ENCODE measurements around the gene RARA.

RARA gene

DNA sequence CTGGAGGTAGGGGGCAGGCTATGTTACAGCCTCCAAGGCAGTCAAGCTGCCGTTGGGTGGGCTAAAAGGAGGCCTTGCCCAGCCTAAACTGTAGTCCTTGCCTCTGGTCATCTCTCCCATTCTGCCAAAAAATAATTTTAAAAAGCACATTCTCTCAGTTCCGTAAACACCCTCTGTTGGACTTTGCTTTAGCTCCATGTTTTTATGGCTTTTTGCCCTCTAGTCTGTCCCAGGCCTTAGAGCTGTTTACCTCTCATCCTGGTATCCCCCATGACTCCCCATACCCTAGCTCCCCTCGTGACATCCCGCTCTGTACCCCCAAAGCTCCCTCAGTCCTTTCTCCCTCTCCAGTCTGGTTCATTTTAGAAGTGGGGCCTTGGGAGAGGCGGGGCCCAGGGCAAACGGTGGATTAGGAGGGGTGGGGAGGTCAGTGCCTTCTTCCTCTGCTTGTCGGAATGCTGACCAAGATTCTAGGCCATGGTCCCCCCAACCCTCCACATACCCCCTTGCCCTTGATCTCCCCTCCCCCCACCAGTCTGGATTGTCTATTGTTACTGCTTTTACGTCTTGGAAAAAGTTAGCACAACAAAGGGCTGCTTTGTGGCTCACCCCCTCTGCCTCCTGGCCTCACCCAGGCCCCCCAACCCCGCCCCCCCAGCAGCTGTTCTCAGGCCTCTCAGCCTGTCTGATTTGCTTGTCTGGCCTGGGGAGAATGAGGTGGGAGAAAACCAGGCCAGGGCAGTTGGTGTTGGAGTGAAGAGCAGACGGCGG, 37.2 kb downstream of the RARA start:
- no peak for DNase-seq (ENCODE audit: low spot score)

DNA sequence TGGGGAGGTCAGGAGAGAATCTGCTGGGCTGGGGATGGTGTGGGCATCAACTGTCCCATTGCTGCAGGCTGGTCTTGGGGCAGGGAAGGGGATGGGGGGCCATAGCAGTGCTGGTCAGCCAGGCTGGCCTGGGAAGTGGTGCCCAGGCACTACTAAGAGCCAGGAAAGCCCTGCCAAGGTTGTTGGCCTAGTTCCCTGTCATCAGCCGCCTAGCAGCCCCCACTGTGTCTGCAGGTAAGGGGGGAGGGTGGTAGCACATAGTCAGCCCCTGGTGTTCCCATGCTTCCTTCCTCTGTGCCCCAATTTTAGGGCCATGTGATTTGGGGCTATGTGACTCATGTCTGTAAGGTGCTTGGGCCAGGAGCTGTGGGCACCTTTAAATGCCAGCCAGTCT, 37.8 kb downstream of the RARA start:
- no peak for DNase-seq (ENCODE audit: low spot score)

DNA sequence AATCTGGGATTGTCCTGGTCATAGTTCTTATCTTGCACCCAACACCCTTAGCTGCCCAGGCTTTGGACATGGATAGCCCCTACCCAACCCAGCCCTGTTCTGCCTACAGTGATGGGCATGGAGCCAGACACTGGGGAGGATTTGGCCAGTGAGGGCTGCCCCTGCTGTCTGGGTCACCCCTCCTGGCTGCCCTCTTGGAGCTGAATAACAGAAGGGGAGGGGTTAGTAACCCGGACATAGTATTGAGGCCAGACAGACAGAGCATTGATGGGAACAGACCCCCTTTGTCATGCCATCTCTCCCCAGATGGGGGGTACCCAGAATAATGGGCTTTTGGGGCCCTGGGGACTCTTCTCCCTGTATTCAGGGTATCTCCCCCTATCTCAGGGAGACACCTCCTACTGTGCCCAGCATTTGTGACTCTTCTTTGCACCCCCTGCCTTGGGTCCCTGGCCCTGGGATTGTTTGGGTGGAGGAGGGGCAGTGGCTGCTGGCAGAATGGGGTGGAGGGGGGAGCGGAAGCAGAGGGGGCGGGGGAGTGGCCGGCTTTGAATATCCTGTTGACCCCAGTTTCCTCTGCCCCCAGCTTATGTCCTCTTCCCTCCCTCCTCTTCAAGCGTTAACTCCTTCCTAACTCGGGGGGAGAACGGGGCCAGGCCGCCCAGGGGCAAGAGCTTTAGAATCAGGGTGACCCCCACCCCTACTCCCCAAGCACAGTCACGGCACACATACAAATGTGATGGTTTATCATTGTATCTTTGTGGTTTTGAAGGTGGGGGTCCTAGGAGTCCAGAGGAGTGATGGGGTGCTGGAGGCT, 38.5 kb downstream of the RARA start:
- DNase-seq (ENCODE audit: low spot score), result no peak

DNA sequence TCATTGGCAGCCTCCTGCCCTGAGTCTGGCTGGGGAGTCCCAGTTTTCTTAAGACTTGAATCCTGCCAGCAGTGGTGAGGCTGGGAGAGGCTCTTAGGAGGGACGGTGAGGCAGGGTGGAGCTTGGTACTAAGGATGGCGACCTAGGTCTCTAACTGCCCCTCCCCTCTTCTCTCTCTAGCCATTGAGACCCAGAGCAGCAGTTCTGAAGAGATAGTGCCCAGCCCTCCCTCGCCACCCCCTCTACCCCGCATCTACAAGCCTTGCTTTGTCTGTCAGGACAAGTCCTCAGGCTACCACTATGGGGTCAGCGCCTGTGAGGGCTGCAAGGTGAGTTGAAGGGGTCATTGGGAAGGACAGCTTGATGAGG, 39.1 kb downstream of the RARA start:
- no peak for DNase-seq (ENCODE audit: low spot score)

DNA sequence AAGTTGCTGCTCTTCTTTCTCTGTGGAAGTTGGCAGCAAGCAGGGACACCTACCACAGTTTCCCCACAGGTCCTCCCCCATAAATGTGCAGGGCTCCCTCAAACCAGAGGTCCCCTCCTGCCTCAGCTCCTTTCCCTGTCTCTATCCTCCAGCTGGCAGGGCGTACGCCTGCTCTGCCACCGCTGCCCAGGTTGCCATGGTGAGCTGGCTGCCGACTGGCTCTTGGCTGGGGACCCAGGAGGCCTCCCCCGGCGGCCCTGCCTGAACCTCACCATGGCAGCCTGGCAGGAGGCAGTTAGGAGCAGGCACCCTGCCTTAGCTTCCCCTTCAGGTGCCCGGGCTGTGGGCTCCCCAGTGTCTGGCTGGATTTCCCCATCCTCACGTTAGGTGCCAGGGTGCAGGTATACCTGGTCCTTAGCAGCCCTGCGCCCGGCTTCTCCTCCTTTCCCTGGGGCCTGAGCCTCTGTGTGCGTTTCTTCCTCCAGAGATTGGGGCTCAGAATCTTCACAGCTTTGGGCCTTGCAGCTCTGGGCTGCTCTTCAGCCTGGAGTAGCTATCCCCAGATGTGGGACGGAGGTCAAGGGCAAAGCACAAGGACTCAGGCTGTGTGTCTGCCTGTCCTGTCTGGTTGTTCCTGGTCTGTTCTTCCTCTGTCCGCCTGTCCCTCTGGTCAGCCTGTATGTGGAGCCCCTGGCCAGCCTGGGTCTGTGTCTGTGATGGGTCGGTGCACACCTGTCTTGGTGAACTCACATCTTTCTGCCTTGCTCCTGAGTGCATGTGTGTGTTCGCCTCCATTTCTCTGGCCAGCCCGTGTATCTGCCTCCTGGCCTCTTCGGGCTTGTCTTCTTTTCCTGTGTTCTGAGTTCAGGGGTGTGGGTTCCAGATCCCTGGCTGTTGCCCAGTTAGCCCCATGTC, 39.8 kb downstream of the RARA start:
- DNase-seq (ENCODE audit: low spot score), result no peak

DNA sequence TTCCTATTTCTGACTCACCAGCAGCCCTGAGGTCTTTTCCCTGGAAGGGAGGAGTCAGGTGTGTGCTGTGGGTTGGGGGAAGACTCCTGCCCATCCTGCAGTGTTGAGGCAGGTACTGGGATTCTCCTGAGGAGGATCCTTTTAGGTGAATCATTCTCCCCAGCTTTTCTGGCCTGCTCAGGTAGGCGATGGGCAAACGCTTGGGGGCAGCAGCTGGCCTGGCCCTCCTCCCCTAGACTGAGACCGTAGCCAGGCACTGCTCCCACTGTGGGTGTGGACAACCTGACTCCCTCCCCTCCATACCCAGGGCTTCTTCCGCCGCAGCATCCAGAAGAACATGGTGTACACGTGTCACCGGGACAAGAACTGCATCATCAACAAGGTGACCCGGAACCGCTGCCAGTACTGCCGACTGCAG, 40.5 kb downstream of the RARA start:
- no peak for DNase-seq (ENCODE audit: low spot score)

DNA sequence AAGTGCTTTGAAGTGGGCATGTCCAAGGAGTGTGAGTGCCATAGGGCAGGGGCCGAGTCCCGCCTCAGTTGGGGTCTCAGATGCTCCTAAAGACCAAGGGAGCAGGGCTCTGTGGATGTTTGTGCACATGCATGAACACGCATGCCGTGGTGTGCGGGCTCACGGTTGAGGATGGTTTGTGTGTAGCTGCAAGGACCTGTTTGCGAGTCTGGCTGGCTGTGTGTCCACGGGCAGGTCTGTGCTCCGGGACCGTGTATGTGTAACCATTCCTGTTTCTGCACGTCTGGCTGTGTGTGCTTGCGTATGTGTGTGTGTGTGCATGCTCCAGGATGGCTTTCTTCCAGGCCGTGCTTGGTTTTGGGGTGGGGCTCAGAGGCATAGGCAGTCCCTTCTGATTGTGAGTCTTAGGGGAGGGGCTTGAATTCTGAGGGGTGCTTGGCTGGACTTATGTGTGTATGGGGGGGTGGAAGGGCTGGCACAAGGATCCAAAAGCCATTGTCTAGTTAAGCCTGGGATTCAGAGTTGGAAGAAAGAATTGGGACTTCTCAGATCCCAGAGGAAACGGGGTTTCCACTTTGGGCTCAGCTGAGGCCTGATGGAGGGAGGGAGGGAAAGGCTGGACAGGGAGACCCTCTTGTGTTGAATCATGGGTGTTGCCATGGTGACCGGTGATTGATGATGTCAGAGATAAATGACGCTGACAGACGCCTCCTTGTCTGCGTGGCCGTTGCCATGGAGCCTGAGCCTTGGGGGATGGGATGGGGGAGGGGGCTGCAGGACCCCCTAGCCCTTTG, 41.1 kb downstream of the RARA start:
- no peak for DNase-seq (ENCODE audit: low spot score)

DNA sequence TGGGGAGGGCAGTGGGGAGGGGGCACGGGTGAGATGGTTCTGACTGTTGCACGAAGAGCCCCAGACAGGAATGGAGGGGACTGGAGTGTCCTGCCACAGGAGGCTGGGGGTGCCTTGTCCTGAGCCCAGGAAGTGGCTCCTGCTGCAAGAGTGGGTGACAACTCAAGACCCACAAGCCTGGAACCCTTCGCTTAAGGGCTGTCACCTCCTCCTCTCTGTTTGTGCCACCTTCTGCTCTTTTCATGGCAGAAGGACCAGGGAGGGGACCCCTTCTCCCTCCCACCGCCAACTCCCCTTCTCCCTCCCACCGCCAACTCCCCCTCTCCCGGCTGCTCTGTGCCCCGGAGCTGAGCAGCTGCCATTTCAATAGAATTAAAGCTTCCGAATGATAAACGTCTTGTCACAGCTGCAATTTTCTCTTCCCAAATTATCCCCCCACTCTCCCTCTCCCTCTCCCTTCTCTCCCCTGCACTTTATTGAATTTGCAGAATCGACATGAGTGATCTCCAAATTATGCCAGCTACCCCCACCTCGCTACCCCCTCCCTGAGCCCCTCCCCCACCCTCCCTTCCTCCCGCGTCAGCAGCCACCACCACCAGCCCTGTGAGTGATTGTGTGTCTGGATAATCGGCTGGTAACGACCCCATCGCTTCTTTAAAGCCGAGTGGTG, 41.8 kb downstream of the RARA start:
- DNase-seq (ENCODE audit: low spot score), result no peak

DNA sequence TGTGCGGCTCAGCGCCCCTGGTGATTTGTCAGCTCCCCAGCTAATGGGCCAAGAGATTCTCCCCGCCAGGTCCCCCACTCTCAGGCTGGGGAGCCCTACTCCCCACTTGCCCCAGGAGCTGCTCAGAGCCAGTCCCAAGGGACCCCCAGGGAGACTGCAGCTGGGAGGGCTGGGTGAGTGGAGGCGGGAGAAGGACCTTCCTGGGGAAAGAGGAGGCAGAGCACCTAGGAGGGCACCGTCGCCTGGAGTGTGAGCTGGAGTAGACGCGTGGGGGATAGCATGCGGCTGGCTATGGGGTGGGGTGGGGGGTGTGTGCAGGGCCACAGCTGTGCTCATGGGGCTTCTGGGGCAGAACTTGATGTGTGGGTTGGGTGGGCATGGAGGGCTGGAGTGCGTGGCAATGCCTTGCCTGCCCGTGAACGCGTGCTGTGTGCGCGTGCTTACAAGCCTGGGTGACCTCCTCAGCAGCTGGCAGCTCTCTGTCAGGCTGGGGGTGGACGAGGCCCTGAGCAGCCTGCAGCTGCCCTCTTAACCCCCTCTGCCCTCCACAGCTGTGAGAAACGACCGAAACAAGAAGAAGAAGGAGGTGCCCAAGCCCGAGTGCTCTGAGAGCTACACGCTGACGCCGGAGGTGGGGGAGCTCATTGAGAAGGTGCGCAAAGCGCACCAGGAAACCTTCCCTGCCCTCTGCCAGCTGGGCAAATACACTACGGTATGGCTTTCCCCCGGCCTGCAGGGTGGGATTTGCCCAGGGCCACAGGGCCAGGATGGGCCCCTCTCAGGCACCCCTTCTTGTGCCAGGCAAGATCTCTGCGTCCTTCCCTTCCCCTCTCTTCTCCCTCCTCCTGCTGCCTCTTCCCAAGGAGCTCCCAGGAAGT, 42.6 kb downstream of the RARA start:
- no peak for DNase-seq (ENCODE audit: low spot score)

DNA sequence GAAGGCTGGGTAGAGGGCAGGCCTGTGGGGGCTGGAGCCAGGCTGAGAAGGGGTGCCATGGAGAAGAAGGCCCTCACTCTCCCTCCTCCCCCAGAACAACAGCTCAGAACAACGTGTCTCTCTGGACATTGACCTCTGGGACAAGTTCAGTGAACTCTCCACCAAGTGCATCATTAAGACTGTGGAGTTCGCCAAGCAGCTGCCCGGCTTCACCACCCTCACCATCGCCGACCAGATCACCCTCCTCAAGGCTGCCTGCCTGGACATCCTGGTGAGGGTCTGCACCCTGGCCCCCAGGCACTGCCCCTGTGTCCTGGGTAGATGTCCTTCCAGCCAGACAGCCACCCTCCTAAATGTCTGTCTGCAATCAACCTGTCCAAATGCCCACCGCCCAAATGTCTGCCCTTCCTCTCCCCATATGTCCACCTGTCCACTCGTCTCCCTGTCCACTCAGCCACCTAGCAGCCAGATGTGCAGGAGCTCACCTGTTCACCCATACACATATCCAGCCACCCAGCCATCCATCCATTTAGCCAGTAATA, 43.3 kb downstream of the RARA start:
- DNase-seq (ENCODE audit: low spot score), result no peak

DNA sequence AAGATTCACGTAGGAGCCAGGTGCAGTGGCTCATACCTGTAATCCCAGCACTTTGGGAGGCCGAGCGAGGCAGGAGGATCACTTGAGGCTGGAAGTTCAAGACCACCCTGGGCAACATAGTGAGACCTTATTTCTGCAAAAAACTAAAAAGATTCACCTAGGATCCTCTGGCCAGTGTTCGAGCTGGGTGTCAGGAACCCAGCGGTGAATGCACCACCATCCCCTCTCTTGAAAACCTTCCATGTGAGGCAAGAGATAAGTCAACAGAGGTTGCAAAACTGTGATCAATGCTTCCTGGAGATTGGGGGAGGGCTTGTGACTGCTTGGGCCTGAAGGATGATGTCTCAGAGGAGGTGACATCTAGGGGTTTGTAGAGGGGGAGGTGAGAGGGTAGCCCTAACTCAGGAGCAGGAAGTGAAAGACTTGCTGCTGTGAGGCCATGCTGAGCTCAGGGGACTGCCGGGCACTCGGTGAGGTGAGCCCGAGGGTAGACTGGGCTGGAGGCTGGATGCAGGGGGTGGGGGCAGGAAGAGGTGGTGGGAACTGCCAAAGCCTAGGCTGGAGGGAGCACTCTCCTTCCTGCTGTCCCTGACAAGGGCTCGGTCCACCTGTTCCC, 43.9 kb downstream of the RARA start:
- no peak for DNase-seq (ENCODE audit: low spot score)

DNA sequence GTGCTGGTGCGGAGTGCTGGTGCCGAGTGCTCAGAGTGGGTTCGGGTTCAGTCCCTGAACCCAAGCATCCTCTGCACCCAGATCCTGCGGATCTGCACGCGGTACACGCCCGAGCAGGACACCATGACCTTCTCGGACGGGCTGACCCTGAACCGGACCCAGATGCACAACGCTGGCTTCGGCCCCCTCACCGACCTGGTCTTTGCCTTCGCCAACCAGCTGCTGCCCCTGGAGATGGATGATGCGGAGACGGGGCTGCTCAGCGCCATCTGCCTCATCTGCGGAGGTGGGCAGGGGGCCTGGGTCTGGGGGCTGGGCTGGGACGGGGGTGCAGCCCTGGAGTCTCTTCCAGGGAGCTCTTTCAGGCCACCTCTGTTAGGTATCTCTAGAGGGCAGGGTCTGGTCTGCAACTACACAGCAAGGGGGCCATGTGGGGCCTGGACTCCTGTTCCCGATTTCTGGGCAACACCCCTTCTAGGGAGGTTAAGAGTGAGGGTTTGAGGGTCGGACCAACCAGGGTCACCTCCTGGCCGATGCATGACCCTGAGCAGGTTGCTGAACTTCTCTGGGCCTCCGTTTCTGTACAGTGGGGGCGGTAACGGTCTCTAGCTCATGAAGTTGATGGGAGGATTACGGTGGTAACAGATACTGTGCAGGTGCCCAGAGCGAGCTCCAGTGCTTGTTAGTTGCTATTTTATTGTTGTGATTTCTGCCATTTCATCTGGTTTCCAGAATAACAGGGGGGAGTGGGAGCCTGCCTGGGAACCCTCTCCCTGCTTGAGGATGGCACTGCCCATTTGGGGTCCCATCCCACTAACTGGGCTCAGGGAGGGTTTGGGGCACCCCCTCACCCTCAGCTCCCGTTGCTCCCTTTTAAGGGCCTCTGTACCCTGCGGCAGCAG, 45.5 kb downstream of the RARA start:
- DNase-seq (ENCODE audit: low spot score), result no peak

DNA sequence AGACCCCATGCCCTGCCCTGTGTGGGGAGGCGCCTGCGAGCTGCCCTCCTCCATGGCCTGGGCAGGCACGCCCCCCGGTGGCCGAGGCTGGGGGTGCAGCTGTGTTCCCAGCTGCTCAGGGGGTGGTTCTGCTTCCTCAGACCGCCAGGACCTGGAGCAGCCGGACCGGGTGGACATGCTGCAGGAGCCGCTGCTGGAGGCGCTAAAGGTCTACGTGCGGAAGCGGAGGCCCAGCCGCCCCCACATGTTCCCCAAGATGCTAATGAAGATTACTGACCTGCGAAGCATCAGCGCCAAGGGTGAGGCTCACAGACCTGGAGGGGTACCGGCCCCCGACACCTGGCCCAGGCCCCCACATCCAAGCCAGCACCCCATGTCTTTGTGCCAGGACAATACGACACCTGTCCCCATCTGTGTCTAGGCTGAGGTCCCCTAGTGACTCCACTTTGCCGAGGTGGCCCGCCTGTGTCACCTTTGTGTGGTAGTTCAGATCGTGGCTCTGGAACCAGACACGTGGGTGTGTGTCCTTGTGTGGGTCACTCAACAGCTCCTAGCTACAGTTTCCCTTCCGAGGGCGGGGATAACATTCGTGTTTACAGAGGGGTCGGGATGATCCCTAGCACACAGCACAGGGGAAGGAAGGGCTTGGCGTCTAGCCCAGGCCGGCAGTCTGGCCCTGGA, 46.3 kb downstream of the RARA start:
- DNase-seq (ENCODE audit: low spot score), result peak; percentile 89

DNA sequence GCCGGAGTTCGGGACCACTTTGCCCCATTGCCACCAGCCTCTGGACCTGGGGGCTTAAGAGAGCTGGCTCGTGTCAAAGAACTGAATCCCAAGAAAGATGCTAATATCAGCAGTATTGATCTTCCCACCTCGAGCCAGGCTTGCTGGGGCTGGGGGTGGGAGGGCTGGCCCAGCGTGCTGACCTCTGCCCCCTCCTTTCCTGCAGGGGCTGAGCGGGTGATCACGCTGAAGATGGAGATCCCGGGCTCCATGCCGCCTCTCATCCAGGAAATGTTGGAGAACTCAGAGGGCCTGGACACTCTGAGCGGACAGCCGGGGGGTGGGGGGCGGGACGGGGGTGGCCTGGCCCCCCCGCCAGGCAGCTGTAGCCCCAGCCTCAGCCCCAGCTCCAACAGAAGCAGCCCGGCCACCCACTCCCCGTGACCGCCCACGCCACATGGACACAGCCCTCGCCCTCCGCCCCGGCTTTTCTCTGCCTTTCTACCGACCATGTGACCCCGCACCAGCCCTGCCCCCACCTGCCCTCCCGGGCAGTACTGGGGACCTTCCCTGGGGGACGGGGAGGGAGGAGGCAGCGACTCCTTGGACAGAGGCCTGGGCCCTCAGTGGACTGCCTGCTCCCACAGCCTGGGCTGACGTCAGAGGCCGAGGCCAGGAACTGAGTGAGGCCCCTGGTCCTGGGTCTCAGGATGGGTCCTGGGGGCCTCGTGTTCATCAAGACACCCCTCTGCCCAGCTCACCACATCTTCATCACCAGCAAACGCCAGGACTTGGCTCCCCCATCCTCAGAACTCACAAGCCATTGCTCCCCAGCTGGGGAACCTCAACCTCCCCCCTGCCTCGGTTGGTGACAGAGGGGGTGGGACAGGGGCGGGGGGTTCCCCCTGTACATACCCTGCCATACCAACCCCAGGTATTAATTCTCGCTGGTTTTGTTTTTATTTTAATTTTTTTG, 47.1 kb downstream of the RARA start:
- DNase-seq (ENCODE audit: low spot score), result no peak

DNA sequence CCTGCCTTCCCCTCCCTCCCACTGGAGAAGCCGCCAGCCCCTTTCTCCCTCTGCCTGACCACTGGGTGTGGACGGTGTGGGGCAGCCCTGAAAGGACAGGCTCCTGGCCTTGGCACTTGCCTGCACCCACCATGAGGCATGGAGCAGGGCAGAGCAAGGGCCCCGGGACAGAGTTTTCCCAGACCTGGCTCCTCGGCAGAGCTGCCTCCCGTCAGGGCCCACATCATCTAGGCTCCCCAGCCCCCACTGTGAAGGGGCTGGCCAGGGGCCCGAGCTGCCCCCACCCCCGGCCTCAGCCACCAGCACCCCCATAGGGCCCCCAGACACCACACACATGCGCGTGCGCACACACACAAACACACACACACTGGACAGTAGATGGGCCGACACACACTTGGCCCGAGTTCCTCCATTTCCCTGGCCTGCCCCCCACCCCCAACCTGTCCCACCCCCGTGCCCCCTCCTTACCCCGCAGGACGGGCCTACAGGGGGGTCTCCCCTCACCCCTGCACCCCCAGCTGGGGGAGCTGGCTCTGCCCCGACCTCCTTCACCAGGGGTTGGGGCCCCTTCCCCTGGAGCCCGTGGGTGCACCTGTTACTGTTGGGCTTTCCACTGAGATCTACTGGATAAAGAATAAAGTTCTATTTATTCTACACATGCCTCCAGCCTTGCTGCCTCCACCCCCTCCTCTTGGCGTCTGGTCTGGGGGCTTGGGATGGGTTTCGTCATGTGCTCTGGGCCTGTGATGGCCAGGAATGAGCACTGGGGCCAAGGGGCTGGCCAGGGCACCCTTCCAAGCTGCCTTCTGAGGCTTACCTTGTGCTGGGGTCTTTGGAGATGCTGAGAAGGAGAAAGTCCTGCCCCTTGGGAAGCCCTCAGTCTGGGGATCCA, 48.3 kb downstream of the RARA start:
- no peak for DNase-seq (ENCODE audit: low spot score)
